WTC11 (cell line): ENCODE data around the gene MIP. TPM values are rescaled to one million over a fixed set of nuclear protein-coding genes. Genes with fewer than 3 reads are reported as not detected.
A peak's percentile ranks its signal among the peaks of the same experiment; 100 is the strongest.

Experiments used
- ATAC-seq: fragments of 200-7000 bp; cut with Tn5 transposase; 2 replicates; pipeline ENCODE4 v1.10.0; 2021; ENCODE audit warnings: mild to moderate bottlenecking, moderate library complexity
- CTCF ChIA-PET: fragments of 300-600 bp; sonication (Branson Sonifier 250); formaldehyde crosslinking; loops from one replicate; lab custom pipeline; 2021; ENCODE audit warnings: antibody characterized with exemption; lab: Charles Lee
- POLR2A ChIA-PET: fragments of 350-600 bp; sonication (Branson Sonifier 250); formaldehyde crosslinking; loops from one replicate; lab custom pipeline; 2021; ENCODE audit warnings: antibody characterized with exemption; lab: Charles Lee
- DNase-seq: peaks from one replicate; pipeline ENCODE4 v3.0.0; 2021; ENCODE audit warnings: low spot score
- H3K27ac Mint-ChIP-seq: 2 replicates; pipeline ENCODE4 v1.8.0; 2021; ENCODE audit warnings: mixed read lengths
- H3K27me3 Mint-ChIP-seq: 2 replicates; pipeline ENCODE4 v1.8.0; 2021; ENCODE audit warnings: low read depth, mild to moderate bottlenecking, moderate library complexity, mixed read lengths
- H3K36me3 Mint-ChIP-seq: 2 replicates; pipeline ENCODE4 v1.8.0; 2021; ENCODE audit warnings: mixed read lengths
- H3K4me1 Mint-ChIP-seq: 2 replicates; pipeline ENCODE4 v1.8.0; 2022; ENCODE audit warnings: mixed read lengths
- H3K4me3 Mint-ChIP-seq: 2 replicates; pipeline ENCODE4 v1.8.0; 2021; ENCODE audit warnings: mild to moderate bottlenecking, moderate library complexity, mixed read lengths
- H3K9me3 Mint-ChIP-seq: 2 replicates; pipeline ENCODE4 v1.8.0; 2021; ENCODE audit warnings: mixed read lengths
- CREB1 ChIP-seq: sonication (generic); formaldehyde crosslinking; IDR thresholded peaks from 2 replicates; pipeline ENCODE4 v1.8.0; 2023; ENCODE audit warnings: mild to moderate bottlenecking, missing genetic modification reagents
- E2F4 ChIP-seq: sonication (generic); formaldehyde crosslinking; IDR thresholded peaks from 2 replicates; pipeline ENCODE4 v1.8.1; 2022; ENCODE audit warnings: low read depth, mild to moderate bottlenecking, moderate library complexity, missing genetic modification reagents, borderline replicate concordance
- ERG ChIP-seq: fragments of 250-450 bp; sonication (Bioruptor Pico); IDR thresholded peaks from 2 replicates; pipeline ENCODE4 v1.8.0; 2021; ENCODE audit warnings: mild to moderate bottlenecking
- JAZF1 ChIP-seq: fragments of 250-450 bp; sonication (Bioruptor Pico); IDR thresholded peaks from 2 replicates; pipeline ENCODE4 v1.9.0; 2021; ENCODE audit warnings: moderate library complexity, mild to moderate bottlenecking, inconsistent platforms
- NFE2L1 ChIP-seq: sonication (generic); formaldehyde crosslinking; IDR thresholded peaks from 2 replicates; pipeline ENCODE4 v1.8.1; 2023; ENCODE audit warnings: missing genetic modification reagents
- SP1 ChIP-seq: sonication (generic); formaldehyde crosslinking; conservative IDR thresholded peaks from 2 replicates; pipeline ENCODE4 v1.8.1; 2022; ENCODE audit warnings: missing genetic modification reagents
- ZNF263 ChIP-seq: sonication (generic); formaldehyde crosslinking; IDR thresholded peaks from 2 replicates; pipeline ENCODE4 v1.8.1; 2022; ENCODE audit warnings: low read depth, mild to moderate bottlenecking, moderate library complexity, missing genetic modification reagents
- ZNF512 ChIP-seq: sonication (generic); formaldehyde crosslinking; IDR thresholded peaks from 2 replicates; pipeline ENCODE4 v1.8.1; 2022; ENCODE audit warnings: missing genetic modification reagents, borderline replicate concordance
- ZNF671 ChIP-seq: fragments of 250-450 bp; sonication (Bioruptor Pico); IDR thresholded peaks from 2 replicates; pipeline ENCODE4 v1.8.0; 2021; ENCODE audit warnings: mild to moderate bottlenecking
- total RNA-seq: library from RNA; stranded (reverse); gene quantifications from 3 replicates; pipeline ENCODE4 v1.2.3, GENCODE V29; 2021
- TF ChIP-seq, protein P1 (sequence below): fragments of 250-450 bp; sonication (Bioruptor Pico); IDR thresholded peaks from 2 replicates; pipeline ENCODE4 v1.9.0; 2021; ENCODE audit warnings: mild to moderate bottlenecking, borderline replicate concordance
- TF ChIP-seq, protein P2 (sequence below): sonication (generic); formaldehyde crosslinking; IDR thresholded peaks from 2 replicates; pipeline ENCODE4 v1.8.0; 2022; ENCODE audit warnings: mild to moderate bottlenecking, missing genetic modification reagents
- TF ChIP-seq, protein P3 (sequence below): sonication (generic); formaldehyde crosslinking; IDR thresholded peaks from 2 replicates; pipeline ENCODE4 v1.8.0; 2023; ENCODE audit warnings: missing genetic modification reagents, mild to moderate bottlenecking, borderline replicate concordance

The MIP gene
- total RNA-seq, 1 experiment from 2014 or later, result not detected

- TF ChIP-seq ZNF512, result no peak
- H3K36me3 Mint-ChIP-seq, result peaks cover 13% of the 10 kb centered on the region
- DNase-seq (no peak), ATAC-seq (no peak)
- H3K4me1 Mint-ChIP-seq, result peaks cover 4% of the 10 kb centered on the region; the same call in 1 of the 2 replicates
- H3K27ac Mint-ChIP-seq, result no peak overlapping the region; the same call in 1 of the 2 replicates
- CTCF ChIA-PET, result no interaction called here
- no peaks in the 10 kb centered on the region for H3K9me3 Mint-ChIP-seq
- POLR2A ChIA-PET, result interaction anchor here (0.6 kb wide), 1 partner anchor 241 kb away, joined by 5 read pairs; no protein-coding TSS in a partner anchor
- no peaks in the 10 kb centered on the region for H3K27me3 Mint-ChIP-seq
- no peak overlapping the region for H3K4me3 Mint-ChIP-seq
These were observed 19.9 kb upstream of the MIP start for GRCh38 chr12:56474389-56474788.

DNA sequence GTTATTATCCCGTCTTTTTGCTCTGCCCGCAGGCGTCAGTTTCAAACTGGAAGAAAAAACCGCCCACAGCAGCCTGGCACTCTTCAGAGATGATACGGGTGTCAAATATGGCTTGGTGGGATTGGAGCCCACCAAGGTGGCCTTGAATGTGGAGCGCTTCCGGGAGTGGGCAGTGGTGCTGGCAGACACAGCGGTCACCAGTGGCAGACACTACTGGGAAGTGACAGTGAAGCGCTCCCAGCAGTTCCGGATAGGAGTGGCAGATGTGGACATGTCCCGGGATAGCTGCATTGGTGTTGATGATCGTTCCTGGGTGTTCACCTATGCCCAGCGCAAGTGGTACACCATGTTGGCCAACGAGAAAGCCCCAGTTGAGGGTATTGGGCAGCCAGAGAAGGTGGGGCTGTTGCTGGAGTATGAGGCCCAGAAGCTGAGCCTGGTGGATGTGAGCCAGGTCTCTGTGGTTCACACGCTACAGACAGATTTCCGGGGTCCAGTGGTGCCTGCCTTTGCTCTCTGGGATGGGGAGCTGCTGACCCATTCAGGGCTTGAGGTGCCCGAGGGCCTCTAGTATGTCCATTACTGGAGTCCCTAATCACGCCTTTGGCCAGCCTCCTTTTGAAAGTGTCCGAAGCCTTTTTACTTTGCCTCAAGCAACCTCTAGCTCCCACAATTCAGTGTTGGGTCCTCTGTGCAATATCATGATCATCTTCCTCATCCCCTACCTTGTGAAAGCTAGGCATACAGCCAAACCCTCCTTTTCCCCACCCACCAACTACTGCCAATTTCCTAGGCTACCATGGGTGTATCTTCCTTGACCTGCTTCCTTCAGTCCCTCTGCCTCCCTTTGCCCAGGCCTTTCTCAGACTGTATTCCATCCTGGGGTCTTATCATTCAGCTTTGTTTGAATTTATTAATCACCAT, 14.8 kb upstream of the MIP start:
- peaks cover 13% of the 10 kb centered on the region for H3K36me3 Mint-ChIP-seq
- CTCF ChIA-PET, result interaction anchor here (1.2 kb wide), 1 partner anchor 109 kb away, joined by 3 read pairs; the partner anchor contains the start of gene STAT2
- H3K4me1 Mint-ChIP-seq, result peaks cover 5% of the 10 kb centered on the region
- peak overlapping the region; percentile 93 for H3K4me3 Mint-ChIP-seq
- peaks cover 5% of the 10 kb centered on the region for H3K27me3 Mint-ChIP-seq
- TF ChIP-seq, protein P1, sequence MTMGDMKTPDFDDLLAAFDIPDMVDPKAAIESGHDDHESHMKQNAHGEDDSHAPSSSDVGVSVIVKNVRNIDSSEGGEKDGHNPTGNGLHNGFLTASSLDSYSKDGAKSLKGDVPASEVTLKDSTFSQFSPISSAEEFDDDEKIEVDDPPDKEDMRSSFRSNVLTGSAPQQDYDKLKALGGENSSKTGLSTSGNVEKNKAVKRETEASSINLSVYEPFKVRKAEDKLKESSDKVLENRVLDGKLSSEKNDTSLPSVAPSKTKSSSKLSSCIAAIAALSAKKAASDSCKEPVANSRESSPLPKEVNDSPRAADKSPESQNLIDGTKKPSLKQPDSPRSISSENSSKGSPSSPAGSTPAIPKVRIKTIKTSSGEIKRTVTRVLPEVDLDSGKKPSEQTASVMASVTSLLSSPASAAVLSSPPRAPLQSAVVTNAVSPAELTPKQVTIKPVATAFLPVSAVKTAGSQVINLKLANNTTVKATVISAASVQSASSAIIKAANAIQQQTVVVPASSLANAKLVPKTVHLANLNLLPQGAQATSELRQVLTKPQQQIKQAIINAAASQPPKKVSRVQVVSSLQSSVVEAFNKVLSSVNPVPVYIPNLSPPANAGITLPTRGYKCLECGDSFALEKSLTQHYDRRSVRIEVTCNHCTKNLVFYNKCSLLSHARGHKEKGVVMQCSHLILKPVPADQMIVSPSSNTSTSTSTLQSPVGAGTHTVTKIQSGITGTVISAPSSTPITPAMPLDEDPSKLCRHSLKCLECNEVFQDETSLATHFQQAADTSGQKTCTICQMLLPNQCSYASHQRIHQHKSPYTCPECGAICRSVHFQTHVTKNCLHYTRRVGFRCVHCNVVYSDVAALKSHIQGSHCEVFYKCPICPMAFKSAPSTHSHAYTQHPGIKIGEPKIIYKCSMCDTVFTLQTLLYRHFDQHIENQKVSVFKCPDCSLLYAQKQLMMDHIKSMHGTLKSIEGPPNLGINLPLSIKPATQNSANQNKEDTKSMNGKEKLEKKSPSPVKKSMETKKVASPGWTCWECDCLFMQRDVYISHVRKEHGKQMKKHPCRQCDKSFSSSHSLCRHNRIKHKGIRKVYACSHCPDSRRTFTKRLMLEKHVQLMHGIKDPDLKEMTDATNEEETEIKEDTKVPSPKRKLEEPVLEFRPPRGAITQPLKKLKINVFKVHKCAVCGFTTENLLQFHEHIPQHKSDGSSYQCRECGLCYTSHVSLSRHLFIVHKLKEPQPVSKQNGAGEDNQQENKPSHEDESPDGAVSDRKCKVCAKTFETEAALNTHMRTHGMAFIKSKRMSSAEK (CRISPR knock-in tag), result no peak
- TF ChIP-seq, protein P2, sequence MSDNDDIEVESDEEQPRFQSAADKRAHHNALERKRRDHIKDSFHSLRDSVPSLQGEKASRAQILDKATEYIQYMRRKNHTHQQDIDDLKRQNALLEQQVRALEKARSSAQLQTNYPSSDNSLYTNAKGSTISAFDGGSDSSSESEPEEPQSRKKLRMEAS (CRISPR knock-in tag), result no peak
- H3K9me3 Mint-ChIP-seq, result no peaks in the 10 kb centered on the region
- peak overlapping the region; percentile 98 for H3K27ac Mint-ChIP-seq
- DNase-seq, result no peak
- ATAC-seq, result no peak
- POLR2A ChIA-PET, result interaction anchor here (0.6 kb wide), 1 partner anchor 365 kb away, joined by 3 read pairs; the partner anchor contains the start of gene PA2G4

GRCh38 chr12:56468216-56469006, 14.0 kb upstream of the MIP start, which contains the start of gene SPRYD4:
TSS of gene SPRYD4 (plus strand) at chr12:56468578. CDS start at chr12:56468592, 14 bp downstream.
- H3K4me3 Mint-ChIP-seq, result peak within 1 kb of the TSS; percentile 93
- H3K36me3 Mint-ChIP-seq, result peaks cover 9% of the 10 kb centered on the region
- H3K27me3 Mint-ChIP-seq, result peaks cover 5% of the 10 kb centered on the region
- peaks cover 10% of the 10 kb centered on the region for H3K4me1 Mint-ChIP-seq
- ChIA-PET POLR2A (interaction anchor here (0.6 kb wide), 3 partner anchors 181 to 1963 kb away, joined by 3 to 5 read pairs (median 4); partner anchors contain the start of gene PA2G4), CTCF (no interaction called here)
- ATAC-seq, result peak; percentile 77
- H3K27ac Mint-ChIP-seq, result peak within 1 kb of the TSS; percentile 98
- H3K9me3 Mint-ChIP-seq, result no peaks in the 10 kb centered on the region
- DNase-seq, result peak; percentile 90
- TF ChIP-seq ZNF671 (CRISPR knock-in tag), result no peak
- peak; percentile 98 for TF ChIP-seq SP1 (CRISPR knock-in tag)
- TF ChIP-seq JAZF1, result no peak
- TF ChIP-seq, protein P3, sequence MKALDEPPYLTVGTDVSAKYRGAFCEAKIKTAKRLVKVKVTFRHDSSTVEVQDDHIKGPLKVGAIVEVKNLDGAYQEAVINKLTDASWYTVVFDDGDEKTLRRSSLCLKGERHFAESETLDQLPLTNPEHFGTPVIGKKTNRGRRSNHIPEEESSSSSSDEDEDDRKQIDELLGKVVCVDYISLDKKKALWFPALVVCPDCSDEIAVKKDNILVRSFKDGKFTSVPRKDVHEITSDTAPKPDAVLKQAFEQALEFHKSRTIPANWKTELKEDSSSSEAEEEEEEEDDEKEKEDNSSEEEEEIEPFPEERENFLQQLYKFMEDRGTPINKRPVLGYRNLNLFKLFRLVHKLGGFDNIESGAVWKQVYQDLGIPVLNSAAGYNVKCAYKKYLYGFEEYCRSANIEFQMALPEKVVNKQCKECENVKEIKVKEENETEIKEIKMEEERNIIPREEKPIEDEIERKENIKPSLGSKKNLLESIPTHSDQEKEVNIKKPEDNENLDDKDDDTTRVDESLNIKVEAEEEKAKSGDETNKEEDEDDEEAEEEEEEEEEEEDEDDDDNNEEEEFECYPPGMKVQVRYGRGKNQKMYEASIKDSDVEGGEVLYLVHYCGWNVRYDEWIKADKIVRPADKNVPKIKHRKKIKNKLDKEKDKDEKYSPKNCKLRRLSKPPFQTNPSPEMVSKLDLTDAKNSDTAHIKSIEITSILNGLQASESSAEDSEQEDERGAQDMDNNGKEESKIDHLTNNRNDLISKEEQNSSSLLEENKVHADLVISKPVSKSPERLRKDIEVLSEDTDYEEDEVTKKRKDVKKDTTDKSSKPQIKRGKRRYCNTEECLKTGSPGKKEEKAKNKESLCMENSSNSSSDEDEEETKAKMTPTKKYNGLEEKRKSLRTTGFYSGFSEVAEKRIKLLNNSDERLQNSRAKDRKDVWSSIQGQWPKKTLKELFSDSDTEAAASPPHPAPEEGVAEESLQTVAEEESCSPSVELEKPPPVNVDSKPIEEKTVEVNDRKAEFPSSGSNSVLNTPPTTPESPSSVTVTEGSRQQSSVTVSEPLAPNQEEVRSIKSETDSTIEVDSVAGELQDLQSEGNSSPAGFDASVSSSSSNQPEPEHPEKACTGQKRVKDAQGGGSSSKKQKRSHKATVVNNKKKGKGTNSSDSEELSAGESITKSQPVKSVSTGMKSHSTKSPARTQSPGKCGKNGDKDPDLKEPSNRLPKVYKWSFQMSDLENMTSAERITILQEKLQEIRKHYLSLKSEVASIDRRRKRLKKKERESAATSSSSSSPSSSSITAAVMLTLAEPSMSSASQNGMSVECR (CRISPR knock-in tag), result peak; percentile 92
- TF ChIP-seq ERG (CRISPR knock-in tag), result no peak
- no peak for TF ChIP-seq ZNF263 (CRISPR knock-in tag)
- TF ChIP-seq E2F4 (CRISPR knock-in tag), result no peak
- TF ChIP-seq CREB1 (CRISPR knock-in tag), result peak; percentile 92
- peak; percentile 64; the same call in 1 of the 2 replicates for TF ChIP-seq NFE2L1 (CRISPR knock-in tag)
